Renal cortex interstitium (tissue), 11 donors: ENCODE measurements around the gene FBLN2. TPM values are rescaled to one million over a fixed set of nuclear protein-coding genes. Genes with fewer than 3 reads are reported as not detected.

Source experiments
- DNase-seq, 11 donors: peaks; one replicate each; pipeline ENCODE4 v3.0.0-alpha.2; 2013; ENCODE audit warnings: low read depth in 9 of 11, low spot score in 4 of 11; ENCODE audit errors: extremely low read depth in 1 of 11
- polyA plus RNA-seq, 3 donors: library from polyadenylated mRNA; unstranded; fragments of 120-200 nt; gene quantifications; one replicate each; pipeline ENCODE4 v1.2.1, GENCODE V29; 2013; ENCODE audit not compliant: insufficient read length in 3 of 3

FBLN2 gene
- polyA plus RNA-seq, 3 donors: 20.0 to 33.8 (median 23.2) TPM

DNA sequence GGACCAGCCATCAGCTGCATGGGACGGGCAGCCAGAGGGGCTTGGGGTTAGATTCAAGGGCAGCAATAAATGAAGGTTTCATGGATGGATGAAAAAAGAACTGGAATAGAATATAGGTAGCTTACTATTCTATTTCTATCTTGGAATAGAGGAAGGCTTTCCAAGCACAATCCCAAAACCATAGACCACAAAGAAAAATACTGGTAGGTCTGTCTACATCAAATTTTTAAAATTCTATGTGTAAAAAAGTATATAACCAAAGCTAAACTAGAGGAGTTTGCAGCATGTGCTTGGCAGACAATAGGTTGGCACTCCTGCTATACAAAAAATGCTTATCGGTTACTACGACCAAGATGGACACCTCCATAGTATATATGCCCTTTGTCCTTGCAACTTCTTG lies 7.2 kb upstream of the FBLN2 start:
- DNase-seq: no peak

DNA sequence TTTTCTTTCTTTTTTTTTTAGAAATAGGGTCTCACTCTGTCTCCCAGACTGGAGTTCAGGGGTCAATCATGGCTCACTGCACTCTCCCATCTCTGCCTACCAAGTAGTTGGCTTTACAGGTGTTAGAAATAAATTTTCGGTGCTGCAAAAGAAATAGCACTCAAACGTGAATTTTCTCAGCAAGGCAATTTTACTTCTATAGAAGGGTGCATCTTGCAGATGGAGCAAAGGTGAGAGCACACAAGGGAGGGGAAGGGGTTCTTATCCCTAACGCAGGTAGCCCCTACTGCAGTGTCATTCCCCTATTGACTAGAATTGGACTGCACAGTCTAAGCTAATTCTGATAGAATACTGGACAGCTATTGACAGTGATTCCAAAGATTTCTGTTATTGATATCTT lies 6.8 kb upstream of the FBLN2 start:
- DNase-seq: no peak

DNA sequence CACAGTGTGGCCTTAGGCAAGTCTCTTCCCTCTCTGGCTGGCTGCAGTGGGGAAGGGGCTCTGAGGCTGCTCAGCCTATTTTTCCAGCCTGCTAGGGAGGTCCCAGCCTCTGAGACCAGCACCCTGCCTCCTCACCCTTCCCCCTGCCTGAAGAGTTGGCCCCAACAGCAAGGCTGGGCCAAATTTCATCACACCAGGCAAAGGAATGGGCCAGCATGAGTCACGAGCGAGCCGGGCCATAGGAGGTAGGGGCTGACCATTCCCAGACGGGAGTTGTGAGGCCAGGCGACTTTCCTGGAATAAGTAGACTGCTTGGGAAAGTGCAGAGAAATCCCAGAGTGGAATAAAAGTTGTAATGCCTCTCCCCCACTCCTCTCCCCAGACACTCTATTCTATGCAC lies 5.7 kb upstream of the FBLN2 start:
- DNase-seq: no peak

DNA sequence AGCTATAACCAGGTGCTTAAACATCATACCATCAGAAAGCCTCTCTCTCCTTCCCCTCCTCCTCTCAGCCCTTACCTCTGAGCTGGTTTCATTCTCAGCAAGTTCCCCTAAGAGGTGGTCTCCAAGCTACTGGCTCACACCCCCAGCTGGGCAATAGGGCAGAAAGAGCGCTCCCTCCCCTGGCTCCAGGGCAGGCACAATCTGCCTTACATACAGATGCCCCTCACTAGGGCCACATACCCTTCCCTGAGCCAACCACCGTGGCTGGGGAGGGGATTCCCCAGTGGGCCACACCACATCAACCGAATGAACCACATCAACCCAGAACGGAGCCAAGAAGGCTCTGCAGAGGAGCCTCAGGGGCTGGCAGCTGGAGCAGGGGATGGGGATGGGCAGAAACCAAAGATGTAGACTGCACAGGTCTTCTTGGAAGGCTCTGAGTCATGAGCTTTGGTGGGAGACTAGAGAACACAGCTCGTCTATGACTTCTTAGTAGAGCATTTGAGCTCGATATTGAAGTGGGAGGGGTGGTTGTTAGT lies 4.6 kb upstream of the FBLN2 start:
- DNase-seq: no peak

DNA sequence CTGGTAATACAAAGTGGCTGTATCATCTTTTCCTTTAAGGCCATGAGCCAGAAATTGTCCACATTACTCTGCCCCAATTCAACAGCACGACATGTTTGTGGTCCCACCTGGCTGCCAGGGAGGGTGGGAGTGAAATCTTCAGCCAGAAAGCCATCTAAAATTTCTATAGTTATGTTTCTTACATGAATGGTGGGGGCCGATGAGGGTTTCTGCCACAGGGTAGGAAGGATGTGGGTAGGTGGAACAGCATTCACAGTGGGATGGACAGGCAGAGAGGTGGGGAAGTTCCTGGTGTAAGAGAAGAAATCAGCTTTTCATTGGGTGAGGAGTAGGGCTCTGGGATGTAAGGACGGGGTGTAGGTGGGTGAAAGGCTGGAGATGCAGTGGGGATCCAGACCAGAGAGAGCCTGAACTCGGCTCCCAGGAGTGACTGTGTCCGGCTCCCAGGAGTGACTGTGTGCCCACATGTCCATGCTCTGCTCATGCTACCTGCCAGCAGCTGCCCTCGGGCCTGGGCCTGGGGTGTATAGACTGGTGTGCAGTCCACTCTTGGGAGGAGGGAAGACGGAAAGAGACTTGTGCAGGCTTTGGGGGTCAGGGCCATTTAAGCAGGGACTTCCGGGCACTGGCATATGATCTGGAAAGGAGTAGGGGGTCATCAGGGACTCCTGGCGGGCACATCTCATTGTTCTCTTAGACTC lies 3.8 kb upstream of the FBLN2 start:
- no peak for DNase-seq

DNA sequence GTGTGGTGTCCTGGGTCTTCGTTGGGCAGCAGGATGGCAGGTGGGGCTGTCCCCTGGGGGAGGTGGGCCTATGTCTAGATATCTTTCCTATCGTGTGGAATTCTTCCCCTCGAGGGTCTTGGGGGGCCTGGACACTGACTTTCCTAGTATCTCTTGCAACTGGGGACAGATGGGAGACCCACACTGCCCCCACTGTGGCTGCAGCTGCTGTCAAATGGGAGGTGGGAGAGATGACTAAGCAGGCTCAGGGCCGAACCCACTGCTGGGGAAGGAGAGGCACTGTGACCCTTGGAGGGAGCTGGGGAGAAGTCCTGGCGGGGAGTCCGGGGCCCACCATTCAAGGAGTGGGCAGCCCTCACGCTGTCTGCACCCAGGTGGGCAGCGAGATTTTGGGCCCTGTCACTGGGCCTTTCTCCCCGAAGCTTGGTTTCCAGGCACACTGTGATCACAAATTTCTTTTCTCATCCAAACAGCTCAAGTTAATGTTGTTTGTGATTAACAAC lies 2.9 kb upstream of the FBLN2 start:
- no peak for DNase-seq

DNA sequence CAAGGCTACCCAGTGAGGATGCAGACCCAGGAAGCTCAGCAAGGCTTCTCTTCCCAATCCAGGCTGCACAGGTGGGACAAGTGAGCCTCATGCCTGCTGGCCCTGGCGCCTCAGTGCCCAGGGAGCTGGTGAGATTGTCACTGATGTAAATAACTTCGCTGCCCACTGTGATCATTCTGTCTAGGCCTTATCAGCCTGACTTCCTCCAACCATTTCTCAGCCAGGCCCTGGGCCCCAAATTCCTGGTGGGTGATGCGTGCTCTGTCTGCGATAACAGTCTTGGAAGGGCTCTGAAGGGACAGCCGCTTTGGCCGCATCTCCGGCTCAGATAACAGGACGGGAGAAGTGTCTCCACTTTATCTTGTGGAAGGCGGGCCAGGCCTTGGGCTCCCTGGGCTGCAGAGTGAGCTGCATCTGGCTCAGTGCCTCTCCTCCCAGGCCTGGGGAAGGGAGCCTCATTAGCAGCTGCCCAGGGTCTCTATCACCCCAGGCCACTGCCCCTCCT lies 2.2 kb upstream of the FBLN2 start:
- DNase-seq: no peak

DNA sequence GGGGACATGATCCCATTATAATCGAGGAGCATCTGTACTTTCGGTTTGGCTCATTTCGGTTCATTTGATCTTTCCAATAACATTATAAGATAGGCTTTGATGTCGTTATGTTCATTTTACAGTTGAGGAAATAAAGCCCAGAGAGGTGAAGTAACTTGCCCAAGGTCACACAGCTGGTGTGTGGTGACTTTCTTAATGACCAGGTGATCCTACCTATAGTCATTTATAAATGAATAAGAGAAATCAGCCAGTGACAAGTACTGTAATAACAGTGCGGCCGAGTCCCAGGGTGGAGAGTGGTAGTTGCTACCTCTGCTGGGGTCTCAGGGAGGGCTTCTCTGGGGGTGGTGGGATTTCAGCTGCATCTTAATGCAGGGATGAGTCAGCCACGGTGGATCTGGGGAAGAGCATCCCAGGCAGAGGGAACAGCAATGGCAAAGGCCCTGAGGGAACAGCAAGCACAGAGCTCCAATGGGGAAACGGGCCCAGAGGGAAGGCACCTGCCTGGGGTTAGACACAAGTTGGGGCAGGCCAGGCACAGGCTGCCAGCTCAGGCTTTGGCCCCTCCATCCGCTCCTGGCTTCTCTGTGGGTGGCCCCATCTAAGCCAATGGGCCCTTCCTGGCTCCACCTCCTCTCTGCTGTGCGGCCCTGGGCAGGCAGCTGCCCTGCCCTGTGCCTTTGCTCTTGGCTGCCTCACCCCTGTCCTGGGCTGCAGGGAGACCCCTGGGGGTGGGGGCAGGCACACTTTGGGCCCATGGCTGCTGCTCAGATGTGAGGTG lies 1.1 kb upstream of the FBLN2 start:
- no peak for DNase-seq

DNA sequence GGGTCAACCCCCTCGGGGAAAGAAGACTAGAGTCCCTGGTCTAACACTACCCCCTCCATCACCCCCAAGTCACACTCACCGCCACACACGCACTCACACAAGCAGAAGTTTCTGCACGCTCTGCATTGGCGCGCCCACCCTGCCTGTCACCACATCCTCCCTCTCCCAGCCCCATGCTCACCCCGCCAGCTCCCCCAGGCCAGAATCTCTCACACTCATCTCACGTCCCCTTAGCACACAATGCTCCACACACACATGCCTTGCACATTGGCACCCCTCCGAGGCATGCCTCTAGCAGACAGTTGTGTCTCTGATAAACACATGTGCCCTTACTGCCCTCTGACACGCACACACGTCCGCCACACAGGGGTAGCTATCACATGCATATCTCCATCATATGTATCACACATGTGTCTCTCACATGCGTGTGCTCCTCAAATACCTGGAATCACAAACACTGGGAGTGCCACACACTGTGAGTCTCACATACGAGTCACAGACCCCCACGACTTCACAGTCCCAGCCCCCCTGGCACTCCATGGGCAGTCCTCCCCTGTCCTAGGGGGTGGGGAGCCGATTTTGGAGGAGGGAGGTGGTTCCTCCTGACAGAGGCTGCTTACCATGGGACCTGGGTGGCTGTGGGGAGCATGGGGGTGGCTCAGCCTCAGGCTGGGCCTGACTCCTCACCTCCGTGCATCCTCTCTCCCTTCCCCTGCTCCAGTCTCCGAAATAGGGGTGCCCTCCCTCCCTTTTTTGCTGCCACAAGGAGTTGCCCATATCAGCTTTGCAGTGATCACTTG lies 898 bp downstream of the FBLN2 start:
- DNase-seq: no peak

DNA sequence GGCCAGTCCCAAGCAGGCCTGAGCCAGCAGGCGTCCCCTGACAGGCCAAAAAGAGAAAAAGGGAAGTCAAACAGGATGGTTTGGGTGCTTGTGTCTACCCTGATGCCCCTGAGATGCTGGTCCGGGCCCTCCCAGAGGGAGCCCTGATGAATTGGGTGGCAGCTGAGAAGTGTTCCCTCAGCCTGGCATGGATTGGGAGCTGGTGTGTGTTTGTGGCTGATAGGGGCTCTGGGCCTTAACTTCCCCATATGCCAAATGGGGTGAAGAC lies 1.4 kb downstream of the FBLN2 start:
- no peak for DNase-seq

DNA sequence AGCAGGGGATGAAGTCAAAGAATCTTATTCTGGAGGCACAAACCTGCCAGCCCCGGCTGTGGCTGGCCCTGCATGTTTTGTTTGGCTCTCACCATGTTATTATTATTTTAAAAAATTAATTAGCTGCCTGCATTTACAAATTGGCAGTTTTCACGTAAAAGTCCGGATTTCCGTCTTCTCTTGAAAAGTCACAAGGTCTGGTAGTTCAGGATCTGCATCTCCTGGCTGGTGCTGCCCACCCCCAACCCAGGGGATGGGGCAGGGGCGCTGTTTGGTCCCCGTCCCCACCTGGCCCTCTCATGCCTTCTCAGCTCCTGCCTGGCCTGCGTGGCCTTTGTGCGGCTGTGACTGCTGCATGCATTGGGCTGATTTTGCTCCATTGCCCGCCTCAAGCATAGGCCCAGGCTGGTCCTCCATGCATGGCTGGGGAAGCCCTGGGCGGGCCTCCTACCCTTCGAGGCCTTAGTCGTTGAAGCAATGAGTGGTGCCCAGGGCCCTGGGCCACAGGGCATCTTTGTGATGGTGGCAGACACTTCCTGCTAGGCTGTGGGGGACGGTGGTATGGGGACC lies 2.0 kb downstream of the FBLN2 start:
- DNase-seq: no peak

DNA sequence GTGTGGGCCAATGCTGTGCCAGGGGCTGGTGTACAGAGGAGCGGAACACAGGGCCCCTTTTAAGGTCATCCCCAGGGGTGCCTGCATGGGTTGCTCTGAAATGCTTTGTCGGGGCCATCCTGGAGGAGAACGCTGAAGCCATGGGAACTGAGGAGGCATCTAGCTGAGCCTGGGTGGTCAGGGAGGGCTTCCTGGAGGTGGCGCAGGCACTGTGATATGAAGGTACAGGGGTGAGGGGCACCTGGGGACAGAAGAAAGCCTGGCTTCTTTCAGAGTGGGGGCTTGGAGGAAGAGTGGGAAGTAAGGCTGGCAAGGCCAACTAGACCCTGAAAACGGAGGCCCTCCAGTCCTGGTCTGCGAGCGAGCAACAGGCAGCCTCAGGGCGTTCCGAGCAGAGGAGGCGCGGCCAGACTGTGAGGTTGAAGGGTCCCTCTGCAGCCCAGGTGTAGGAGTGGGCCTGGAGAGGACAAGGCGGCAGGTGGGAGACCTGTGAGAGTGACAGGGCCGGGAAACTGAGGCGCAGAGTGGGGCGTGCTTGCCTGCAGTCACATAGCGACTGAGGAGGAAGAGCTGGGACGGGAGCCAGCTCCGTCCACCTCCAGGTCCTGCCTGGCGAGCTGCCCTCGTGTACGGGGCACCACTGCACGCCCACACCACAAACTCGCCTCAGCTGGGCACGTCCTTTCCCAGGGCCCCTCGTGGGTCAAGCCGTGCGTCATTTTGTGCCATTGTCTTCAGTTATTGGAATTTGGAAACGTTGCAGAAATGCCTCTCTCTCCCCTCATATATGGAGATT lies 4.1 kb downstream of the FBLN2 start:
- no peak for DNase-seq

DNA sequence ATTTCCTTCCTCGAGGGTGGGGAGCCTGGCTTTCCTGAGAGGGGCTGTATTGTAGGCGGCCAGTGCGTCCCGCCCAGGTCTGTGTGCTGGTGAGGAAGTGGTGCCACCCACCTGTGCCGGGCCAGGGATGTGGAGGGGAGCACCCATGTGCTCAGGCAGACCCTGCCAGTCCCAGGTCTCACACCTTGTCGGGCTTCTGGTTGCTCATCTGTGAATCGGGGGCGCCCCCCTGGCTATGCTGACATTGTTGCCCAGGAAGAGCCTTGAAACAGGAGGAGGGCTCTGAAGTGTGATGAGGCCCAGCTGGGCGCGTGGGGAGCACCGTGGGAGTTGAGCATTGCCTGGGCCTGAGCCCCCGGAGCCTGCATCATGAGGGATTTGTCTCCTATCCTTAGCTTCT lies 4.8 kb downstream of the FBLN2 start:
- no peak for DNase-seq

DNA sequence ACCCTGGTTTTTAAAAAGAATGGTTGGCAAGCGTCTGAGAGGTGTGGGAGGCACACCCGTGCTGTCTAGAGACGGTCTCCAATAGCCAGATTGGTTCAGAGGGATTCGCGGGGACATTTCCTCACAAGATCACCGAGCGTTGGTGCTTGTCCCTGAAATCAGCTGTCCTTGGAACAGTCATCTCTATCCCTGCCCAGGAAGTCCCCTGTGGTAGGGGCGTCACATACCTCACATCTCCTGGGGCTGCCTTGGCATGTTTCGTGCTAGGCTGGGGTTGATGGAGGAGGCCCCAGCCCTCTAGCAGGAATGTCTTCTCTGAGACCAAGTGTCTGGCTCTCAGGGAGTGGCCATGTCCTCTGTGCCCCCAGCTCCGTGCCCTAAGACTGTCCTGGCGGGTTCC lies 6.8 kb downstream of the FBLN2 start:
- no peak for DNase-seq

DNA sequence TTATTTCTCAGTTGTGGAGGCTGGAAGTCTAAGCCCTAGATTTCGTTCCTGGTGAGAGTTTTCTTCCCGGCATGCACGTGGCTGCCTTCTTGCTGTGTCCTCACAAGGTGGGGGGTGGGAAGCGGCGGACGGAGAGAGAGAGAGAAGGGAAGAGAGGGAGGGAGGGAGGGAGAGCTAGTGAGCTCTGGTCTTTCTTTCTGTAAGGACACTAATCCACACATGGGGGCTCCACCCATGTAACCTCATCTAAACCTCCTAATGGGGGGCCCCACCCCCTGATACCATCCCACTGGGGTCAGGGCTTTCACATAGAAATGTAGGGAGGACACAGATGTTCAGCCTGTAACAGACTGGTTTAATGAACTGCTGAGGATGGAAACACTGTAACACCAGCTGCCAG lies 7.3 kb downstream of the FBLN2 start:
- no peak for DNase-seq

DNA sequence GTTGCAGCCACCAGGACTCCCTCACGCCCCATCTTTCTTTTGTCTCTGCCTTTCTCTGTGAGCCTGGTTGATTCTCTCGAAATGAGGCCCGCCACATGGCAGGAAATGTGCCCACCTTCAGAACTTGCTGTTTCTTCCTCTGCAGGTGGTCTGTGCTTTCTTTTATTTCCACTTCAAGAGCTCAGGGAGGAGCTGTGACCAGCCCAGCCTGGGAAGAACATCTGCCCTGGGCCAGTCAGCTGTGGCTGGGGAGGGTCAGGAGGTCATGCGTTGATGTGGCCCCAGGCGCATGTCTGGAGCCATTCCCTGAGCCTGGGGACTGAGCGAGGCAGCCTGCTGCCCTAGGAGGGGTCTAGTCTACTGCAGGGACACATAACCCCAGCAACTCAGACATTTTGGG lies 8.0 kb downstream of the FBLN2 start:
- DNase-seq: no peak

DNA sequence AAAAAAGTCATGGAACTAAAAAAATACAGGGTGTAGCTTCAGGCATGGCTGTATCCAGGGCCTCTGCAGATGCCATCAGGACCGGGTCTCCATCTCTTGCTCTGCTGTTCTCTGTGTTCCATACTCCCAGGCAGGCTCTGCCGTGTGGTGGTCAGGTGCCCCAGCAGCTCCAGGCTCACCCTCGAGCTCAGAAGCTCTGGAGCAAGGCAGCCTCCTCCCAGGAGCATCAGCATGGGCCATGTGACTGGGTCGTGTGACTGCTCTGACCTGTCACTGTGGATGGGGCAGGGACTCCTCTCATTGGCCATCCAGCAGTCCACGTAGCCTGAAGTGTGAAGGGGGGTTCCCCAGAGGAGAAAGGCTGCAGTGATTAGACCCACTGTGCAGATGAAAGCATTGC lies 8.5 kb downstream of the FBLN2 start:
- no peak for DNase-seq

DNA sequence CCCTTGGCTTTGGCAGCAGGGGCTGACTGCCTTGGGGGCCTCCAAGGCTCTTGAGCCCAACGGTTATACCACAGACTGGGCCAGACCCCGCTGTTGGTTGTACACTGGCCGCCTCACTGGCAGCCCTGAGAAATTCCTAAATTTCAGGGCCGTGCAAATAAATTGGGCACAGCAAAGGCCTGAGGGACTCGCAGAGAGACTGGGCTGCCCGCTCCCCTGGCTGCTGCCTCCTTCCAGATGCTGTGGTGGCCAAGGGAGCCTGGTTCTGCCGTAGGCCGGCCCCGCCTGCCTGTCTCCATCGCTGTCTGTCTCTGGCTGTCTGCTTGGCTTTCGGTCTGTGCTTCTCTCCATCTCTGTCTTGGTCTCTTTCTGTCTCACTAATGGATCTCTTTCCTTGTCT lies 9.0 kb downstream of the FBLN2 start:
- DNase-seq: no peak

DNA sequence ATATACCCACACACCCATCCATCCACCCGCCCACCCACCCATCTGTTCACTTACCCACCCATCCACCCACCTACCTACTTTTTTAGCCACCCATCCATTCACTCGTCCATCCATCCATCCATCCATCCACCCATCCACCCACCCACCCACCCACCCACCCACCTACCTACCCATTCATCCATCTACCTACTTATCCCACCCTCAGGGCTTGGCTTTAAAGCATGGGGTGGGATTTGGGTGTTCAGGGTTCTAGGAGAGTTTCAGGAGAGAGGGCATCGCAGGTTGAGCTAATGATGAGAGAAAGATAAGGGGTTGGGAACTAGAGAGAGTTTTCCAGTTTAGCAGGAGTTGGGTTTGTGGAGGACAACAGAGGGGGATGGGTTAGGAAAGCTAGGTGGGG lies 9.7 kb downstream of the FBLN2 start:
- no peak for DNase-seq
